Hippocampal formation (tissue), 2 donors: ENCODE data around the gene GTPBP4.

Source experiments
- DNase-seq, 2 donors: peaks; one replicate each; lab custom pipeline; 2025; lab: John Stamatoyannopoulos, UW

The GTPBP4 gene

GRCh38 chr10:987870-988666, at the start of gene GTPBP4:
Gene GTPBP4 (plus strand): TSS chr10:988434. CDS start chr10:988480, 46 bp downstream.
- peak; percentile 94 to 95 for DNase-seq

- DNase-seq: no peak
Measured at GRCh38 chr10:938941-939678, 49.1 kb upstream of the GTPBP4 start.

- no peak for DNase-seq
Measured at GRCh38 chr10:943334-944033, 44.8 kb upstream of the GTPBP4 start.

GRCh38 chr10:944034-944831, 44.0 kb upstream of the GTPBP4 start:
- DNase-seq: no peak

- no peak for DNase-seq
Measured at GRCh38 chr10:945778-946177, 42.5 kb upstream of the GTPBP4 start.

GRCh38 chr10:947051-947450, 41.2 kb upstream of the GTPBP4 start:
- DNase-seq: no peak

- no peak for DNase-seq
Measured at GRCh38 chr10:947881-948280, 40.4 kb upstream of the GTPBP4 start.

- DNase-seq: no peak
Measured at GRCh38 chr10:948347-948746, 39.9 kb upstream of the GTPBP4 start.

- DNase-seq: no peak
Measured at GRCh38 chr10:949446-949845, 38.8 kb upstream of the GTPBP4 start.

- no peak for DNase-seq
Measured at GRCh38 chr10:953836-954235, 34.4 kb upstream of the GTPBP4 start.

- DNase-seq: no peak
Measured at GRCh38 chr10:954396-954795, 33.8 kb upstream of the GTPBP4 start.

GRCh38 chr10:955127-955819, 33.0 kb upstream of the GTPBP4 start:
- no peak for DNase-seq

GRCh38 chr10:955820-956217, 32.4 kb upstream of the GTPBP4 start:
- no peak for DNase-seq

- DNase-seq: no peak
Measured at GRCh38 chr10:958106-958505, 30.1 kb upstream of the GTPBP4 start.

- DNase-seq: no peak
Measured at GRCh38 chr10:958856-959255, 29.4 kb upstream of the GTPBP4 start.

GRCh38 chr10:962342-962741, 25.9 kb upstream of the GTPBP4 start:
- DNase-seq: no peak

GRCh38 chr10:963186-963585, 25.0 kb upstream of the GTPBP4 start:
- no peak for DNase-seq

- DNase-seq: no peak
Measured at GRCh38 chr10:963655-964054, 24.6 kb upstream of the GTPBP4 start.

- no peak for DNase-seq
Measured at GRCh38 chr10:964321-964987, 23.8 kb upstream of the GTPBP4 start.

GRCh38 chr10:964988-965417, 23.2 kb upstream of the GTPBP4 start:
- no peak for DNase-seq
